SK-N-SH treated with all-trans-retinoic acid at 6 μM for 48 hours (cell line): Measurements from ENCODE around the gene RCHY1.

ENCODE experiments used
- ATAC-seq: fragments of 200-7000 bp; cut with Tn5 transposase; 3 replicates; pipeline ENCODE4 v1.9.1; 2020; ENCODE audit warnings: mild to moderate bottlenecking, moderate library complexity
- CREB5 ChIP-seq: fragments of 250-450 bp; sonication (Bioruptor Pico); IDR thresholded peaks from 2 replicates; pipeline ENCODE4 v1.5.1; 2020; ENCODE audit warnings: low read depth, mild to moderate bottlenecking, moderate library complexity
- CSRNP3 ChIP-seq: fragments of 250-450 bp; sonication (Bioruptor Pico); IDR thresholded peaks from 2 replicates; pipeline ENCODE4 v1.5.1; 2021; ENCODE audit warnings: mild to moderate bottlenecking, moderate library complexity
- ESRRG ChIP-seq: fragments of 250-450 bp; sonication (Bioruptor Pico); IDR thresholded peaks from 2 replicates; pipeline ENCODE4 v1.6.1; 2021; ENCODE audit warnings: mild to moderate bottlenecking
- ISL1 ChIP-seq: fragments of 250-450 bp; sonication (Bioruptor Pico); IDR thresholded peaks from 2 replicates; pipeline ENCODE4 v2.1.2; 2022; ENCODE audit warnings: mild to moderate bottlenecking, moderate library complexity
- OSR1 ChIP-seq: fragments of 250-450 bp; sonication (Bioruptor Pico); IDR thresholded peaks from 2 replicates; pipeline ENCODE4 v1.8.0; 2022; ENCODE audit warnings: moderate library complexity, mild to moderate bottlenecking, inconsistent platforms
- PATZ1 ChIP-seq: fragments of 250-450 bp; sonication (Bioruptor Pico); IDR thresholded peaks from 2 replicates; pipeline ENCODE4 v1.8.0; 2020; ENCODE audit warnings: mild to moderate bottlenecking, moderate library complexity, borderline replicate concordance
- PPARA ChIP-seq: fragments of 250-450 bp; sonication (Bioruptor Pico); IDR thresholded peaks from 2 replicates; pipeline ENCODE4 v1.5.0; 2020; ENCODE audit warnings: mild to moderate bottlenecking, borderline replicate concordance
- TOX ChIP-seq: fragments of 250-450 bp; sonication (Bioruptor Pico); IDR thresholded peaks from 2 replicates; pipeline ENCODE4 v1.8.0; 2021; ENCODE audit warnings: mild to moderate bottlenecking, moderate library complexity, borderline replicate concordance
- TSHZ2 ChIP-seq: fragments of 250-450 bp; sonication (Bioruptor Pico); IDR thresholded peaks from 2 replicates; pipeline ENCODE4 v1.5.0; 2020; ENCODE audit warnings: mild to moderate bottlenecking, moderate library complexity
- ZNF70 ChIP-seq: fragments of 450-650 bp; formaldehyde crosslinking; IDR thresholded peaks from 2 replicates; pipeline ENCODE4 v1.5.0; 2020; ENCODE audit warnings: mild to moderate bottlenecking, moderate library complexity
- ZNF8 ChIP-seq: fragments of 450-650 bp; formaldehyde crosslinking; IDR thresholded peaks from 2 replicates; pipeline ENCODE4 v1.5.0; 2020; ENCODE audit warnings: mild to moderate bottlenecking, moderate library complexity

RCHY1 gene

GRCh38 chr4:75432683-75433082, 81.5 kb downstream of the RCHY1 start:
- ATAC-seq, result peak; percentile 93
- TF ChIP-seq PPARA, result no peak
- TF ChIP-seq CSRNP3 (CRISPR knock-in tag), result no peak
- no peak for TF ChIP-seq ESRRG
- TF ChIP-seq ZNF70 (CRISPR knock-in tag), result no peak
- TF ChIP-seq OSR1 (CRISPR knock-in tag), result no peak
- no peak for TF ChIP-seq PATZ1

GRCh38 chr4:75429208-75429607, 85.0 kb downstream of the RCHY1 start:
- TF ChIP-seq ISL1 (CRISPR knock-in tag) (no peak), TOX (CRISPR knock-in tag) (no peak), CSRNP3 (CRISPR knock-in tag) (no peak), ZNF70 (CRISPR knock-in tag) (no peak), CREB5 (no peak), ZNF8 (no peak), PPARA (no peak), TSHZ2 (no peak)
- no peak for ATAC-seq
